WTC11 (cell line): ENCODE results near the gene CAMTA1. TPM values are rescaled to one million over a fixed set of nuclear protein-coding genes. Genes with fewer than 3 reads are reported as not detected.
"Not testable (repeated sequence)": the region's sequence is repeated elsewhere in the genome, so short reads cannot be mapped to it uniquely, and the experiment has no call there.

Experiments
- ATAC-seq: fragments of 200-7000 bp; cut with Tn5 transposase; 2 replicates; pipeline ENCODE4 v1.10.0; 2021; ENCODE audit warnings: mild to moderate bottlenecking, moderate library complexity
- CTCF ChIA-PET: fragments of 300-600 bp; sonication (Branson Sonifier 250); formaldehyde crosslinking; loops from one replicate; lab custom pipeline; 2021; ENCODE audit warnings: antibody characterized with exemption; lab: Charles Lee
- POLR2A ChIA-PET: fragments of 350-600 bp; sonication (Branson Sonifier 250); formaldehyde crosslinking; loops from one replicate; lab custom pipeline; 2021; ENCODE audit warnings: antibody characterized with exemption; lab: Charles Lee
- DNase-seq: peaks from one replicate; pipeline ENCODE4 v3.0.0; 2021; ENCODE audit warnings: low spot score
- H3K27ac Mint-ChIP-seq: 2 replicates; pipeline ENCODE4 v1.8.0; 2021; ENCODE audit warnings: mixed read lengths
- H3K27me3 Mint-ChIP-seq: 2 replicates; pipeline ENCODE4 v1.8.0; 2021; ENCODE audit warnings: low read depth, mild to moderate bottlenecking, moderate library complexity, mixed read lengths
- H3K36me3 Mint-ChIP-seq: 2 replicates; pipeline ENCODE4 v1.8.0; 2021; ENCODE audit warnings: mixed read lengths
- H3K4me1 Mint-ChIP-seq: 2 replicates; pipeline ENCODE4 v1.8.0; 2022; ENCODE audit warnings: mixed read lengths
- H3K4me3 Mint-ChIP-seq: 2 replicates; pipeline ENCODE4 v1.8.0; 2021; ENCODE audit warnings: mild to moderate bottlenecking, moderate library complexity, mixed read lengths
- H3K9me3 Mint-ChIP-seq: 2 replicates; pipeline ENCODE4 v1.8.0; 2021; ENCODE audit warnings: mixed read lengths
- AR ChIP-seq: fragments of 250-450 bp; sonication (Bioruptor Pico); IDR thresholded peaks from 2 replicates; pipeline ENCODE4 v1.9.0; 2021; ENCODE audit warnings: mild to moderate bottlenecking
- E2F1 ChIP-seq: sonication (generic); formaldehyde crosslinking; IDR thresholded peaks from 2 replicates; pipeline ENCODE4 v1.8.0; 2022; ENCODE audit warnings: mild to moderate bottlenecking, missing genetic modification reagents
- ETV6 ChIP-seq: sonication (generic); formaldehyde crosslinking; IDR thresholded peaks from 2 replicates; pipeline ENCODE4 v1.8.1; 2022; ENCODE audit warnings: mild to moderate bottlenecking, missing genetic modification reagents
- FOXP1 ChIP-seq: sonication (generic); formaldehyde crosslinking; IDR thresholded peaks from 2 replicates; pipeline ENCODE4 v1.8.0; 2022; ENCODE audit warnings: missing genetic modification reagents, mild to moderate bottlenecking, moderate library complexity, borderline replicate concordance
- GABPB1 ChIP-seq: sonication (generic); formaldehyde crosslinking; IDR thresholded peaks from 2 replicates; pipeline ENCODE4 v1.8.1; 2023; ENCODE audit warnings: mild to moderate bottlenecking, missing genetic modification reagents
- GRHL2 ChIP-seq: fragments of 250-450 bp; sonication (Bioruptor Pico); IDR thresholded peaks from 2 replicates; pipeline ENCODE4 v1.8.0; 2022; ENCODE audit warnings: mild to moderate bottlenecking, moderate library complexity; ENCODE audit not compliant: insufficient replicate concordance, severe bottlenecking
- GTF2I ChIP-seq: fragments of 250-450 bp; sonication (Bioruptor Pico); conservative IDR thresholded peaks from 2 replicates; pipeline ENCODE4 v1.4.0; 2021; ENCODE audit warnings: mild to moderate bottlenecking
- JUN ChIP-seq: sonication (generic); formaldehyde crosslinking; IDR thresholded peaks from 2 replicates; pipeline ENCODE4 v1.8.0; 2023; ENCODE audit warnings: mild to moderate bottlenecking, missing genetic modification reagents
- KAT7 ChIP-seq: sonication (generic); formaldehyde crosslinking; IDR thresholded peaks from 2 replicates; pipeline ENCODE4 v1.8.1; 2023; ENCODE audit warnings: missing genetic modification reagents, mild to moderate bottlenecking, borderline replicate concordance
- NR3C1 ChIP-seq: sonication (generic); formaldehyde crosslinking; conservative IDR thresholded peaks from 2 replicates; pipeline ENCODE4 v1.8.1; 2023; ENCODE audit warnings: low read depth, mild to moderate bottlenecking, missing genetic modification reagents
- SMAD4 ChIP-seq: sonication (generic); formaldehyde crosslinking; IDR thresholded peaks from 2 replicates; pipeline ENCODE4 v1.8.0; 2022; ENCODE audit warnings: mild to moderate bottlenecking, missing genetic modification reagents
- STAT6 ChIP-seq: sonication (generic); formaldehyde crosslinking; conservative IDR thresholded peaks from 2 replicates; pipeline ENCODE4 v1.8.1; 2023; ENCODE audit warnings: mild to moderate bottlenecking, low read depth, missing genetic modification reagents, moderate library complexity
- TEAD4 ChIP-seq: sonication (generic); formaldehyde crosslinking; IDR thresholded peaks from 2 replicates; pipeline ENCODE4 v1.8.0; 2022; ENCODE audit warnings: mild to moderate bottlenecking, missing genetic modification reagents
- ZBTB21 ChIP-seq: sonication (generic); formaldehyde crosslinking; IDR thresholded peaks from 2 replicates; pipeline ENCODE4 v1.8.1; 2023; ENCODE audit warnings: mild to moderate bottlenecking, missing genetic modification reagents, borderline replicate concordance
- ZNF416 ChIP-seq: fragments of 250-450 bp; sonication (Bioruptor Pico); IDR thresholded peaks from 2 replicates; pipeline ENCODE4 v1.9.0; 2021; ENCODE audit warnings: mild to moderate bottlenecking, inconsistent platforms
- ZSCAN18 ChIP-seq: fragments of 250-450 bp; sonication (Bioruptor Pico); IDR thresholded peaks from 2 replicates; pipeline ENCODE4 v2.1.2; 2022; ENCODE audit warnings: mild to moderate bottlenecking, moderate library complexity
- total RNA-seq: library from RNA; stranded (reverse); gene quantifications from 3 replicates; pipeline ENCODE4 v1.2.3, GENCODE V29; 2021

Gene CAMTA1
- total RNA-seq, 1 experiment from 2014 or later, result 86.4 TPM

GRCh38 chr1:7786795-7787194 is 1001.5 kb downstream of the CAMTA1 start:
- peaks cover 10% of the 10 kb centered on the region for H3K4me1 Mint-ChIP-seq
- POLR2A ChIA-PET, result no interaction called here
- CTCF ChIA-PET, result no interaction called here
- TF ChIP-seq ZNF416 (CRISPR knock-in tag) (no peak), KAT7 (CRISPR knock-in tag) (no peak), AR (no peak), JUN (CRISPR knock-in tag) (no peak), ZSCAN18 (CRISPR knock-in tag) (no peak), ETV6 (CRISPR knock-in tag) (no peak)
- TF ChIP-seq, all 79 proteins: peak for 0
- Mint-ChIP-seq H3K27ac (no peak overlapping the region), H3K27me3 (peaks cover 14% of the 10 kb centered on the region), H3K4me3 (no peak overlapping the region), H3K9me3 (peaks cover 37% of the 10 kb centered on the region), H3K36me3 (peaks cover 64% of the 10 kb centered on the region)
- ATAC-seq, result no peak
- no peak for DNase-seq

GRCh38 chr1:7789828-7790227 is 1004.6 kb downstream of the CAMTA1 start:
- POLR2A ChIA-PET, result no interaction called here
- no peak overlapping the region for H3K27ac Mint-ChIP-seq
- H3K4me3 Mint-ChIP-seq, result no peak overlapping the region
- no peak for DNase-seq
- H3K4me1 Mint-ChIP-seq, result peaks cover 5% of the 10 kb centered on the region; the same call in 1 of the 2 replicates
- peaks cover 10% of the 10 kb centered on the region for H3K27me3 Mint-ChIP-seq
- TF ChIP-seq NR3C1 (CRISPR knock-in tag), result no peak
- TF ChIP-seq, all 79 proteins: peak for 0
- CTCF ChIA-PET, result interaction anchor here (1.0 kb wide), 1 partner anchor 18 kb away, joined by 3 read pairs; no protein-coding TSS in a partner anchor
- ATAC-seq, result no peak
- Mint-ChIP-seq H3K36me3 (peaks cover 85% of the 10 kb centered on the region), H3K9me3 (peaks cover 51% of the 10 kb centered on the region)

GRCh38 chr1:7791027-7791426 is 1005.8 kb downstream of the CAMTA1 start:
- H3K4me1 Mint-ChIP-seq, POLR2A ChIA-PET, ATAC-seq, H3K27me3 Mint-ChIP-seq, H3K27ac Mint-ChIP-seq, DNase-seq, CTCF ChIA-PET, H3K4me3 Mint-ChIP-seq: not testable (repeated sequence)
- peaks cover 45% of the 10 kb centered on the region for H3K9me3 Mint-ChIP-seq
- H3K36me3 Mint-ChIP-seq, result peaks cover 74% of the 10 kb centered on the region

GRCh38 chr1:7795406-7795805 is 1010.2 kb downstream of the CAMTA1 start:
- no peak overlapping the region for H3K4me3 Mint-ChIP-seq
- peaks cover 28% of the 10 kb centered on the region for H3K9me3 Mint-ChIP-seq
- DNase-seq (no peak), ATAC-seq (no peak)
- TF ChIP-seq STAT6 (no peak), SMAD4 (CRISPR knock-in tag) (no peak), E2F1 (CRISPR knock-in tag) (no peak), GRHL2 (no peak), GTF2I (no peak), FOXP1 (CRISPR knock-in tag) (no peak), GABPB1 (CRISPR knock-in tag) (no peak), TEAD4 (no peak), ZBTB21 (CRISPR knock-in tag) (no peak)
- ChIA-PET CTCF (interaction anchor here (0.6 to 1.4 kb wide), 2 partner anchors 40 to 99 kb away, joined by 3 to 6 read pairs; no protein-coding TSS in a partner anchor), POLR2A (no interaction called here)
- H3K27me3 Mint-ChIP-seq, result no peaks in the 10 kb centered on the region; the same call in 1 of the 2 replicates
- no peaks in the 10 kb centered on the region for H3K4me1 Mint-ChIP-seq
- H3K27ac Mint-ChIP-seq, result no peak overlapping the region
- peaks cover 48% of the 10 kb centered on the region for H3K36me3 Mint-ChIP-seq
